HG03432 (cell line): ENCODE results near the gene WNT3.
"Not testable (repeated sequence)": the region's sequence is repeated elsewhere in the genome, so short reads cannot be mapped to it uniquely, and the experiment has no call there.

ENCODE experiments used
- ATAC-seq: cut with Tn5 transposase; IDR thresholded peaks from one replicate; pipeline ENCODE4 v1.9.1; 2021; ENCODE audit warnings: mild to moderate bottlenecking, moderate library complexity; ENCODE audit not compliant: unreplicated experiment

The WNT3 gene

DNA sequence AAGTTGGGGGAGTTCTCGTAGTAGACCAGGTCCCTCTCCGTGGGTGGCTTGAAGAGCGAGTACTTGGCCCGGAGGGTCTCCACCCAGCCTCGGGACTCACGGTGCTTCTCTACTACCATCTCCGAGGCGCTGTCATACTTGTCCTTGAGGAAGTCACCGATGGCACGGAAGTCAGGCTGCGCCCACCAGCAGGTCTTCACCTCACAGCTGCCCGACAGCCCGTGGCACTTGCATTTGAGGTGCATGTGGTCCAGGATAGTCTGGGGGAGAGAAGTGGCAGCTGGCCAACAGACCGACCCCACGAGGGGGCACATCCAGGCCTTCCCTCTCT is 50.0 kb downstream of the WNT3 start:
- ATAC-seq: no peak

DNA sequence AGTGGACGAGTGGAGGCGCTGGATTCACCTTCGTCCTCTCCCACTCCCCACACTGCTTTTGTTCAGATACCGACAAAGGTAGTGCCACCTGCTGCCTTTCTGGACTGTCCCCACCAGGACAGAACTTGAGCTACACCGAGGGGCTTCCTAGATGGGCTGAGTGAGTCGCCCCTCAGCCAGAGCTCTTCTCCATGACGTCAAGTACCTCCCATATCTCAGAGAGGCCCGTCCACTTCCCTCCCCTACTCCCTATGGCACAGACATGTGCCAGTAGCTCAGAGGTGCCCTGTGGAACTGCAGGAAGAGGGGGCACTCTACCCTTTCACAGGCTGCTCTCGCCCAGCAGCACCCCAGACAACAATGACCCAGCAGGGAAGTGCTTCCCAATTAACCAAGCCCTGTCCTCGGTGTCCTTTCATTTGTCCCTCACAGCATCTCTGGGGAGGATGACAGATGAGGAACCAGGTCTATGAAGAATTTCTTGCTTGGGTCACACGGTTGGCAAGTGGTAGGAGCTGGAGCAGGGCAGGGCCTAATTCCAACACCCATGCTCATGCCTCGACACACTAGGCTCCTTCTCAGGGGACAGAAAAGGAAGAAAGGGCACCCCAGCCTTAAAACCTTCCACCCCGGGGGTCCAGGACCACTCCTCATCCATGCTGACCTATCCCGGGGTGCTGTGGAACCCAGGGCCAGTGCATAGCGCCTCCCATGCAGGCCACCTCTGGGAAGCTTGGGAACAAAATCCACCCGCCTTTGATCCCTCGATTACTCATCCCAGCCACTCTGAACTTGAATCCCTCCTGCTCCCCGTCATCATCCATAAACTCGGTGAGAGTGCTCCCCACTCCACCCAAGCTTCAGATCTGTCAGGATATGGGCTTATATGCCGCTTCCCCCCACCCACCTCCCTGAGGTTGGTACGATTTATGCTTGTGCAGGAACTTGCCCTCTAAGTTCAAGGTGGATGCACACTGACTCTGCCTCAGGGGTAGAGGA is 51.7 kb downstream of the WNT3 start:
- ATAC-seq: no peak

DNA sequence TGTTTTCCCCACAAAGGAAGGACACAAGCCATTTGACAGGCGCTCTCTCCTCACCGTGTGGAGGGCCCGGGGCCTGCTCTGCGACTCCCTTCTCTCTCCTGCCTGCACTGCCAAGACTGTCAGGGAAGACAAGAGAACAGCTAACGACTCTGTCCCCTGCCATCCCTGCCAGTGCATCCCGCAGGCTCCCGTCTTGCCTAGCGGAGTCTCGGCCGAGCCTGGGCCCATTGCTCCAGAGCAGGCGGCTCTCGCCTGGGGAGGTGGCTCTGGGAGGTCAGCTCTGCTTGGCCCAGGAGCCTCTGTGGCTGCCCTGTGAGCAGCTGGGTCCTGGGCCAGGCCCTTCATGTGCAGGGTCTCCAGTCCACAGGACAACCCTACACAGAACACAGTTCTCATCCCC is 53.0 kb downstream of the WNT3 start:
- no peak for ATAC-seq

DNA sequence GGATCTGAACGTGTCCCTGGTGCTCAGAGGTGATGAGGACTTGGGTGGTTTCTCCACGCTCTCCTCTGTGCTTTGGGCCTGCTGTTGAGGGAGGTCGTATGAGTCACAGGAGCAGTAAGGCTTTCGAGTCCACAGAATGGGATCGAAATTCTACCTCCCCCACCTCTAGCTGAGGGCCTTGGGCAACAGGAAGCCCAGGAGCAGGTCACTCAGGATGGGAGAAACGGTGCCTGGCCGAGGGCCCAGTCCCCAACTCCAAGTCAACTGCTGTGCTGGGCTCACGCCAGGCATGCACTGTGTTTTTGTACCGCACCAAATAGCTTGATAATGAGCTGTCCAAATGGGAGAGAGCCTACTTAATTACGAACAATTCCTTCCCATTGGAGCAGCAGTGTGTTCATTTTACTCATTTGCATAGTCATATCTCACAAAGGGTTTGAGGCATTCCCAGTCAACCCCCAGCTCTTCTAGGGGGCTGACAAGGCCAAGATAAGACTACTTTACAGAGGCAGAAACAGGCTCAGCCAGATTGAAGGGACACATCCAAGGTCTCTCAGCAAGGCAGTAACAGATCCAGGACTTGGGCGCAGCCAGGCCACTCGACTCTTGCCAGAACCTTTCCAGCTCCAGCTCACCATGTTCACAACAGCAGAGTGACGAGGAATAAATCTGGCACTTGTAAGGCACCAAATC is 53.6 kb downstream of the WNT3 start:
- no peak for ATAC-seq

DNA sequence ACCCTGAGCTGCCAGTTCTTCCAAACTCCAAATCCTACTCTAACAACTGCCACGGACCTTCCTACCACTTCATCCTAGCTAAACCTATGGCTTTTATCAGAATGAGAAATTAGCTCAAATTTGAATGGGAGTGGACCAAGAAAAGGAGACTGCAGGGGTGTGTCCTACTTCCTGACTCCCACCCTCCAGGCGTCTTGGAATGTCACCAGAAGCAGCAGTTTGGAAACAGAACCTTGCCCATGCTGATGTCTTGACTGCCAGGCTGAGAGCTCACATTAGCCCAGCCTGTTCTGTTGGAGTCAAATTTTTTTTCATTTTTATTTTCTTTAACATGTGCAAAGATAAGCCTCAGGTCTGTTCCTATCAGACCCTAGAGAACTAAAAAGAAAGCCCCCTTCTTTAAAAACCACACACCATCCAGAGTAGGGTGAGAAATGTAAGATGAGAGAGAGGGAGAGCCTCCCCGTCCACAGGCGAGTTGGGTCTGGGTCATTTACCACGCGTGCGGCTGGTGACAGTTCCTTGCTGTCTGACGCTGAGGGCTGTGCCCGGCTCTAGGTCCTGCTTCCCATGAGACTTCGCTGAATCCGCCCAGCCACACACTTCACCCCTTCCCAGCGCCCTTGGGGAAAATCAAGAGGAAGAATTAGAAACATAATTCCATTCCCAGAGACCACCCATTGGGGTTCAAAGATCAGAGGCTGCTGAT is 54.3 kb downstream of the WNT3 start:
- ATAC-seq: no peak

DNA sequence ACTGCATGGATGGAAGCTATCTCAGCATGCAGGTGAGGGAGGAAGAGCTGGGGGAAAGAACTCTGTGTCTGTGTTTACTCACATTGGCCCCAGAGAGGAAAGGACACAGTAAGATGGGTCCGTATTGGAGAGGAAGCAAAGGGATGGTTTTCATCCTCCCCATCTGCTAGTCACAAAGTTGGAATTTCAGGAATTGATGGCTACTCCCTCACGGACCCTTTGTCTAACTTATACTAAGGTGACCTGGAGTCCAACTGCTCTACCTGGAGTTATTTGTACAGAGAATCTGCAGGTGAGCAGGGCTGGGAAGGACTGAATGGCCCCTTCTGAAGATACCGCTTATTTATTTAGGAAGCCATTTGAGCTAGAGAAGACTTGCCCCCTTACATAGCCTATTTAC is 55.1 kb downstream of the WNT3 start:
- ATAC-seq: no peak

- ATAC-seq: no peak
Observed at GRCh38 chr17:46759141-46759540, 59.4 kb downstream of the WNT3 start.

DNA sequence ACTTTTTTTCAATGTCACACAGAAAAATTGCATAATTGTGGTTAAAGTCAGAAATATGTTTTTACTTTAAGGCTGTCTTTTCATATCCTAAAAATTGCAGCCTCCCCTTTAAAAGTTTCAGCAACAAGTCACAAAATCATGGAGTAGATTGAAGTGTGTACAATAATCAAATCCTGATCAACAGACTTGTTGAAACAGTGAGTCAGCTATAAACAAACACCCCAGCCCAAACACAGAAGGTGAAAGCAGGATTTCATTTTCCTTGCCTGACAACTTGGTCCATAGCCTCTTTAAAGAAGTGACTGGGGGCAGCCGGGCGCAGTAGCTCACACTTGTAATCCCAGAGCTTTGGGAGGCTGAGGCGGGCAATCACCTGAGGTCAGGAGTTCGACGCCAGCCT is 59.9 kb downstream of the WNT3 start:
- no peak for ATAC-seq

- not testable (repeated sequence) for ATAC-seq
Observed at GRCh38 chr17:46757588-46757987, 60.9 kb downstream of the WNT3 start.

DNA sequence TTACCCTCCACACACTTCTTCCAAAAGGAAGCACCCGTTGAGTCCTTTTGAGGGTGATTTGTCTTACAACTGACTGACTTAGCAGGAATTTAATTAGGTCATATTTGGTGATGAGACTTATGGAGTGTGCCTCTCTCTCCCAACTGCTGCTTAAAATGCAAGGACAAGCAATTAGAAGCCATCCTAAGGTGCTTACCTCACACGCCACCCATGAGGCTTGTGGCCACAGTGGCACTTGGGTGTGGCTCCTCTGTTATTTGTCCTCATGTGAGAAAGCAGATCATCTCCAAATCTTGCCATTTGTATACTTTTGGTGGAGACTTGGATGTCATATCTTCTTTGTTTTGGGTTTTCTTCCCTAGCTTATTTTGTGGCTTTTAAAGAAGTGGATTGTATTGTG is 61.6 kb downstream of the WNT3 start:
- no peak for ATAC-seq

GRCh38 chr17:46756081-46756735 is 62.3 kb downstream of the WNT3 start:
- ATAC-seq: no peak

DNA sequence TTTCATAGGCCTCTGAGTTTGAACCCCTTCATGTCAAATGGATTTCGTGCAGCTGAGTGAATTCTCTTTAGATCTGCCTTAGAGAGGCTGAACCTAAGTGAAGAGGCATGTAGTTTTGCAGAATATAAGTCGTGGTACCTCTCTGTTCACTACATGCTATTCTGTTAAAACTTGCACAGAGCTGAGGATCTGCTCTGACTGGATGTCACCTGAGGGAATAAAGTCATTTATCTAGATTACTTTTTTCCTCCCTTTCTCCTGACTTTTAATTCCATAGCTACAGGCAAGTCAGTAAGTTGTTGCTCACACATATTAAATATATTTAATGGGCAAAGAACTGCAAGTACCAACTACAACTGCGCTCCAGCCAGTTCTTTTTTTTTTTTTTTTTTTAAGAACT is 64.7 kb downstream of the WNT3 start:
- no peak for ATAC-seq

GRCh38 chr17:46751425-46751824 is 67.1 kb downstream of the WNT3 start:
- no peak for ATAC-seq

- no peak for ATAC-seq
Observed at GRCh38 chr17:46745376-46745775, 73.1 kb downstream of the WNT3 start.

GRCh38 chr17:46744441-46744840 is 74.1 kb downstream of the WNT3 start:
- ATAC-seq: no peak

GRCh38 chr17:46742565-46743270 is 75.8 kb downstream of the WNT3 start:
- no peak for ATAC-seq

- ATAC-seq: no peak
Observed at GRCh38 chr17:46741122-46741730, 77.3 kb downstream of the WNT3 start.

DNA sequence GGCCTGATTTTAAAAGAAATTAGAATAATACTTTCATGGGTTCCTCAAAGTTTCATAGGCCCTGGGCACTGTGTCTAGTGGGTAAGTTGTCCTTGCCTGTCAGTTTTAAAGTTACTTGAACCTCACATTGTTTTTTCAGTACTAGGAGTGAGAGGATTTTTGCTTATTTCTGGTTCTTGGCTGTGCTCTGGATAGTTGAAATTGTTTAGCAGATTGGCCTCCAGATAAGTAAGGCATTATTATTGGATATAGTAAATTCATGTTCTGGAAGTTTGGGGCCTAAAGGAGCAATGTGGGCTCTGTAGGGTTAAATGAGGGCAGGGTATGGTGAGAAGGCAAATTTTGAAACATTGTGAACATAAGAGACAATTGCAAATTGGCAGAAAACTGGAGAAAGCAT is 78.5 kb downstream of the WNT3 start:
- no peak for ATAC-seq

- ATAC-seq: no peak
Observed at GRCh38 chr17:46738544-46738943, 79.9 kb downstream of the WNT3 start.

DNA sequence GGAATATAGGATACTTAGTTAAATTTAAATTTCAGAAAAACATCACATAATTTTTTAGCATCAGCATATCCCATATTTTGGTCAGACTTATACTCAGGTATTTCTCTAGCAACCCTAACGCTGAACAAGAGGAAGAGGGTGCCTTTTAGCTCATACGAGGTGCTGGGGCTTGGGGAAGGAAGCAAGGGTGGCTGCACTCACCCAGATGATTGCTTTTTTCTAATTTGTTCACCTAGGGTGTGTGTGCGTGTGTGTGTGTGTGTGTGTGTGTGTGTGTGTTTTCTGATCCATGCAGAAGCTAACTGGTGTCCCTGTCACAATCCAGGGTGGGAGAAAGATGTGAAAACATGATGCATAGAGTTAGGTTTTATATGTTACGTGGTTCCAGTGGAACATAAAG is 81.2 kb downstream of the WNT3 start:
- no peak for ATAC-seq
